Stimulated activated CD8-positive, alpha-beta memory T cell treated with anti-CD3 and anti-CD28 coated beads, Interleukin-2, amount 100 ng/mL, for 1 hour (primary cell): ENCODE results near the gene CCT6A.
"Not testable (repeated sequence)": the region's sequence is repeated elsewhere in the genome, so short reads cannot be mapped to it uniquely, and the experiment has no call there.

Experiments
- DNase-seq, 2 donors: peaks; one replicate each; pipeline ENCODE4 v3.0.0-alpha.2; 2020; ENCODE audit warnings: low read depth in 2 of 2

CCT6A gene

GRCh38 chr7:56098187-56099008 lies 46.8 kb downstream of the CCT6A start:
- not testable (repeated sequence) for DNase-seq

GRCh38 chr7:56099653-56100052 lies 48.1 kb downstream of the CCT6A start:
- no peak for DNase-seq

- not testable (repeated sequence) for DNase-seq
Observed at GRCh38 chr7:56104138-56104537, 52.6 kb downstream of the CCT6A start.

GRCh38 chr7:56105508-56105907 lies 53.9 kb downstream of the CCT6A start:
- no peak for DNase-seq

- peak; percentile 85 to 87 for DNase-seq
Observed at GRCh38 chr7:56106108-56107073, 54.8 kb downstream of the CCT6A start, which contains the start of gene CHCHD2. TSS of gene CHCHD2 (minus strand) at chr7:56106476. CDS start at chr7:56106413, 63 bp downstream.

GRCh38 chr7:56107954-56108258 lies 56.3 kb downstream of the CCT6A start:
- DNase-seq: no peak

- no peak for DNase-seq
Observed at GRCh38 chr7:56110611-56111010, 59.0 kb downstream of the CCT6A start.

- not testable (repeated sequence) for DNase-seq
Observed at GRCh38 chr7:56112244-56112643, 60.7 kb downstream of the CCT6A start.
